Prostate gland (tissue), 2 donors: Measurements from ENCODE around the gene ENPEP.

Experiments used
- CTCF ChIP-seq, 4 experiments: fragments of 200-600 bp in 2 of 4; fragments of 450-650 bp in 2 of 4; sonication (generic) in 2 of 4; IDR thresholded peaks; 1 replicate in 3 of 4; 2 replicates in 1 of 4; pipeline ENCODE4 v1.5.1; 2016 to 2019; ENCODE audit warnings: antibody characterized with exemption in 4 of 4, mild to moderate bottlenecking in 2 of 4, moderate library complexity in 2 of 4
- POLR2AphosphoS5 ChIP-seq: sonication (generic); formaldehyde crosslinking; IDR thresholded peaks from one replicate; pipeline ENCODE4 v1.6.1; 2017; ENCODE audit warnings: antibody characterized with exemption

- TF ChIP-seq POLR2AphosphoS5 (no peak), CTCF (IDR thresholded peaks at IDR 0.05) (no peak)
Observed at GRCh38 chr4:110512901-110513300, 36.9 kb downstream of the ENPEP start.
